ENCODE data around the gene ADAM33. TPM values are rescaled to one million over a fixed set of nuclear protein-coding genes. Genes with fewer than 3 reads are reported as not detected.

Gene ADAM33
- total RNA-seq (2021; ENCODE audit: unreplicated experiment) (not detected), Bru-seq, nascent RNA (not detected), BruChase-seq, experiment 1, labeled RNA remaining after a 6-hour chase (not detected), BruChase-seq, experiment 2, labeled RNA remaining after a 2-hour chase (percentile 15 among the genes with signal in this experiment)
- polyA plus RNA-seq (2012) = not detected in 2 replicates
- long read RNA-seq = 0 reads

- TF ChIP-seq ZBTB33 (IDR thresholded peaks at IDR 0.05; ENCODE audit: extremely low read depth, insufficient replicate concordance, low read length) = no peak
- ChIA-PET POLR2A (no interaction called here), CTCF (no interaction called here), RAD21 (ENCODE audit: low non-redundant PET in 1 of 2, low total read pairs in 2 of 2, uncharacterized antibody in 2 of 2, unreplicated experiment in 2 of 2) (no interaction called here)
- BruUV-seq (replicated peaks) = no TSS peak
- Histone ChIP-seq H2AFZ (ENCODE audit: low read depth, low read length, poor library complexity, severe bottlenecking) (no peak within 1 kb of the TSS), H3K4me2 (ENCODE audit: low read length) (no peak within 1 kb of the TSS), H3K27ac (ENCODE audit: low read depth, low read length) (no peak within 1 kb of the TSS), H3K36me3 (ENCODE audit: control insufficient read depth in 1 of 2, insufficient read depth in 2 of 2, low read length in 2 of 2) (no peaks in the 10 kb centered on the region), H3K4me1 (ENCODE audit: control insufficient read depth in 1 of 2, insufficient read depth in 2 of 2, low read length in 2 of 2) (peaks cover 0 to 8% of the 10 kb centered on the region in 2 experiments; a peak in 2 of 4 replicates), H3K9me3 (ENCODE audit: control insufficient read depth in 1 of 2, insufficient read depth in 1 of 2, low read depth in 1 of 2, low read length in 2 of 2) (no peaks in the 10 kb centered on the region), H3K27me3 (ENCODE audit: insufficient read depth, low read length) (no peaks in the 10 kb centered on the region), H3K9me2 (ENCODE audit: insufficient read depth) (no peaks in the 10 kb centered on the region), H3K79me2 (ENCODE audit: insufficient read depth, low read length) (no peaks in the 10 kb centered on the region), H3K9ac (ENCODE audit: low read length) (no peak within 1 kb of the TSS), H4K20me1 (ENCODE audit: insufficient read depth) (no peaks in the 10 kb centered on the region), H3K4me3 (replicated peaks in 1 of 2; ENCODE audit: low read depth in 1 of 2, low read length in 2 of 2) (no peak within 1 kb of the TSS)
- DNase-seq (ENCODE audit: low read depth, low spot score) (no peak), ATAC-seq (no peak)
- intact Hi-C loops (cut with micrococcal nuclease) = no loop called here
Measured at GRCh38 chr20:3681931-3682781, at the start of gene ADAM33. ADAM33 (minus strand) TSS chr20:3682010; CDS start chr20:3682004, 6 bp downstream.

GRCh38 chr20:3730803-3731672, 49.2 kb upstream of the ADAM33 start:
- H3K27me3 ChIP-seq (ENCODE audit: insufficient read depth, low read length) = 0 out of 2 replicates have a peak, but pooled peaks cover 8% of the 10 kb centered on the region
- no peaks in the 10 kb centered on the region for H4K20me1 ChIP-seq (ENCODE audit: insufficient read depth)
- H3K36me3 ChIP-seq (ENCODE audit: control insufficient read depth in 1 of 2, insufficient read depth in 2 of 2, low read length in 2 of 2) = no peaks in the 10 kb centered on the region
- H3K4me2 ChIP-seq (ENCODE audit: low read length) = no peak overlapping the region
- RAD21 ChIA-PET (ENCODE audit: low non-redundant PET in 1 of 2, low total read pairs in 2 of 2, uncharacterized antibody in 2 of 2, unreplicated experiment in 2 of 2) = no interaction called here
- TF ChIP-seq EZH2 (IDR thresholded peaks at IDR 0.05) (no peak), POLR2AphosphoS5 (IDR thresholded peaks at IDR 0.05; ENCODE audit: low read depth, low read length) (no peak), ZBTB33 (IDR thresholded peaks at IDR 0.05; ENCODE audit: extremely low read depth, insufficient replicate concordance, low read length) (no peak)
- H3K79me2 ChIP-seq (ENCODE audit: insufficient read depth, low read length) = no peaks in the 10 kb centered on the region
- CTCF ChIA-PET = no interaction called here
- ATAC-seq (no peak), DNase-seq (ENCODE audit: low read depth, low spot score) (no peak)
- H3K4me1 ChIP-seq (ENCODE audit: control insufficient read depth in 1 of 2, insufficient read depth in 2 of 2, low read length in 2 of 2) = peaks cover 7 to 31% of the 10 kb centered on the region in 2 experiments
- no peak overlapping the region for H3K9ac ChIP-seq (ENCODE audit: low read length)
- intact Hi-C loops (cut with micrococcal nuclease) = no loop called here
- no peak overlapping the region for H3K4me3 ChIP-seq (replicated peaks in 1 of 2; ENCODE audit: low read depth in 1 of 2, low read length in 2 of 2)
- POLR2A ChIA-PET = no interaction called here
- no peak overlapping the region for H3K27ac ChIP-seq (ENCODE audit: low read depth, low read length)
- no TSS peak for BruUV-seq (replicated peaks)
- H3K9me3 ChIP-seq (ENCODE audit: control insufficient read depth in 1 of 2, insufficient read depth in 1 of 2, low read depth in 1 of 2, low read length in 2 of 2) = no peaks in the 10 kb centered on the region
- no peaks in the 10 kb centered on the region for H3K9me2 ChIP-seq (ENCODE audit: insufficient read depth)
- no peak overlapping the region for H2AFZ ChIP-seq (ENCODE audit: low read depth, low read length, poor library complexity, severe bottlenecking)

All from HCT116 (cell line).